ENCODE measurements around the gene RALGDS. TPM values are rescaled to one million over a fixed set of nuclear protein-coding genes. Genes with fewer than 3 reads are reported as not detected.

The RALGDS gene
- total and polyA plus RNA-seq, 9 donors = 26.2 to 139 (median 48.8) TPM

- intact Hi-C loops (cut with DNase I) = loop anchor here in 1 of 4 donors (10.0 kb wide), 1 partner anchor 98 kb away; no protein-coding TSS in a partner anchor
- no peaks in the 10 kb centered on the region for H3K36me3 ChIP-seq
- H3K4me1 ChIP-seq (ENCODE audit: insufficient read depth) = peaks cover 14% of the 10 kb centered on the region
- H3K27ac ChIP-seq = no peak overlapping the region
- WGBS, 3 donors = 77 to 82% (median 82%) methylated on average over 15 to 18 of the region's 18 CpGs
- H3K27me3 ChIP-seq = no peaks in the 10 kb centered on the region
- H3K4me3 ChIP-seq = no peak overlapping the region
- no peaks in the 10 kb centered on the region for H3K9me3 ChIP-seq
- no peak for TF ChIP-seq POLR2A (IDR thresholded peaks at IDR 0.05)
- TF ChIP-seq EP300 (IDR thresholded peaks at IDR 0.05) = no peak
- TF ChIP-seq, protein P1, sequence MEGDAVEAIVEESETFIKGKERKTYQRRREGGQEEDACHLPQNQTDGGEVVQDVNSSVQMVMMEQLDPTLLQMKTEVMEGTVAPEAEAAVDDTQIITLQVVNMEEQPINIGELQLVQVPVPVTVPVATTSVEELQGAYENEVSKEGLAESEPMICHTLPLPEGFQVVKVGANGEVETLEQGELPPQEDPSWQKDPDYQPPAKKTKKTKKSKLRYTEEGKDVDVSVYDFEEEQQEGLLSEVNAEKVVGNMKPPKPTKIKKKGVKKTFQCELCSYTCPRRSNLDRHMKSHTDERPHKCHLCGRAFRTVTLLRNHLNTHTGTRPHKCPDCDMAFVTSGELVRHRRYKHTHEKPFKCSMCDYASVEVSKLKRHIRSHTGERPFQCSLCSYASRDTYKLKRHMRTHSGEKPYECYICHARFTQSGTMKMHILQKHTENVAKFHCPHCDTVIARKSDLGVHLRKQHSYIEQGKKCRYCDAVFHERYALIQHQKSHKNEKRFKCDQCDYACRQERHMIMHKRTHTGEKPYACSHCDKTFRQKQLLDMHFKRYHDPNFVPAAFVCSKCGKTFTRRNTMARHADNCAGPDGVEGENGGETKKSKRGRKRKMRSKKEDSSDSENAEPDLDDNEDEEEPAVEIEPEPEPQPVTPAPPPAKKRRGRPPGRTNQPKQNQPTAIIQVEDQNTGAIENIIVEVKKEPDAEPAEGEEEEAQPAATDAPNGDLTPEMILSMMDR (IDR thresholded peaks at IDR 0.05) = no peak
- no peak for DNase-seq
Measured at GRCh38 chr9:133142684-133143622, 21.9 kb upstream of the RALGDS start.

DNA sequence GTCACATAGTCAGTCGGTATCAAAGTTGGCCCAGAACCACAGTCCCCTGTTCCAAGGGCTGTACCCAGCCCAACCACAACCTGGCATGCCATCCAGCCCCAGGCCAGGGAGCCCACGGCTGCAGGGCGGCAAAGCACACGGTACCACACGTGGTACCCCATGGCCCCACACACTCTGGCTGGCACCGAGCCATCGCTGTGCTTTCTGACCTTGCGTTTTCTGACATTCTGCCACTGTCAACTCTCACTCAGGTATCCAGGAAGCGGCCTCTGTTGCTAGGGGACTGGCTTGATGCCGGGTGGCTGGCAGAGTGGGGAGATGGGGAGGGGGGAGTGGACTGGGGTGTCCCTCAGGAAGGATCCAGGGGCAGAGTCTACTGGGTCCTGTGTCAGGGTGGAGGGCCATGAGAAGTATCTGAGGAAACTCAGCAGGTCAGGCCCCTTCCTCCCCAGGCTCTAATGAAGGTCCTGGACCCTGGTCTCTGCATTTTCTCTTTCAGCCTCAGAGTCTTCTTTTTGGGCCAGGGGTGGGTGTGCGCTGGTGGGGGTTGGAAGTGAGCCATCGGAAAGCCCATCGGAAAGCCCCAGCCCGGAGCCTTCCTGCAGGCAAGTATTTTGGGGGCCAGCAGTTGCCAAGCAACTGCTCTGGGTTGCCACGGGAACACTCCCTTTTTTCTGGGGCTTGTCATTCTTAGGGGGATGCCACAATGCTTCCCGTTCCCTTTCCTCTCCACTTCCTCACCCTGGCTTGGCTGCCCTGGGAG, 21.0 kb upstream of the RALGDS start:
- intact Hi-C loops (cut with DNase I) = loop anchor here in 1 of 4 donors (10.0 kb wide), 1 partner anchor 97 kb away; no protein-coding TSS in a partner anchor
- TF ChIP-seq, protein P1 (IDR thresholded peaks at IDR 0.05) = no peak
- no peak for TF ChIP-seq EP300 (IDR thresholded peaks at IDR 0.05)
- no peaks in the 10 kb centered on the region for H3K9me3 ChIP-seq
- H3K27me3 ChIP-seq = no peaks in the 10 kb centered on the region
- DNase-seq = no peak
- H3K4me3 ChIP-seq = no peak overlapping the region
- 69 to 73% (median 69%) methylated on average over 16 of the region's 16 CpGs for WGBS, 3 donors
- no peak overlapping the region for H3K27ac ChIP-seq
- H3K4me1 ChIP-seq (ENCODE audit: insufficient read depth) = peaks cover 11% of the 10 kb centered on the region
- H3K36me3 ChIP-seq = no peaks in the 10 kb centered on the region

- 78 to 80% (median 78%) methylated on average over 14 of the region's 14 CpGs for WGBS, 3 donors
- H3K27ac ChIP-seq = no peak overlapping the region
- H3K4me3 ChIP-seq = no peak overlapping the region
- no peaks in the 10 kb centered on the region for H3K27me3 ChIP-seq
- H3K4me1 ChIP-seq (ENCODE audit: insufficient read depth) = peaks cover 11% of the 10 kb centered on the region
- H3K36me3 ChIP-seq = no peaks in the 10 kb centered on the region
- TF ChIP-seq, protein P1 (IDR thresholded peaks at IDR 0.05) = no peak
- TF ChIP-seq EP300 (IDR thresholded peaks at IDR 0.05) (no peak), POLR2A (IDR thresholded peaks at IDR 0.05) (no peak)
- intact Hi-C loops (cut with DNase I) = loop anchor here in 1 of 4 donors (10.0 kb wide), 1 partner anchor 96 kb away; no protein-coding TSS in a partner anchor
- DNase-seq = no peak
- H3K9me3 ChIP-seq = no peaks in the 10 kb centered on the region
Measured at GRCh38 chr9:133140606-133141005, 19.6 kb upstream of the RALGDS start.

- Histone ChIP-seq H3K27me3 (no peaks in the 10 kb centered on the region), H3K9me3 (no peaks in the 10 kb centered on the region), H3K4me1 (ENCODE audit: insufficient read depth) (peaks cover 16% of the 10 kb centered on the region), H3K27ac (no peak overlapping the region), H3K36me3 (no peaks in the 10 kb centered on the region), H3K4me3 (no peak overlapping the region)
- WGBS, 3 donors = 72 to 80% (median 76%) methylated on average over 4 of the region's 4 CpGs
- no peak for DNase-seq
- intact Hi-C loops (cut with DNase I) = loop anchor here in 1 of 4 donors (10.0 kb wide), 1 partner anchor 95 kb away; no protein-coding TSS in a partner anchor
- TF ChIP-seq, protein P1 (IDR thresholded peaks at IDR 0.05) = no peak
- TF ChIP-seq POLR2A (IDR thresholded peaks at IDR 0.05) (no peak), EP300 (IDR thresholded peaks at IDR 0.05) (no peak)
Measured at GRCh38 chr9:133140174-133140505, 19.1 kb upstream of the RALGDS start.
